NCI-H774 (cell line): ENCODE results near the gene ZNF580.

Source experiments
- DNase-seq: peaks from one replicate; lab custom pipeline; 2025; lab: John Stamatoyannopoulos, UW

ZNF580 gene

DNA sequence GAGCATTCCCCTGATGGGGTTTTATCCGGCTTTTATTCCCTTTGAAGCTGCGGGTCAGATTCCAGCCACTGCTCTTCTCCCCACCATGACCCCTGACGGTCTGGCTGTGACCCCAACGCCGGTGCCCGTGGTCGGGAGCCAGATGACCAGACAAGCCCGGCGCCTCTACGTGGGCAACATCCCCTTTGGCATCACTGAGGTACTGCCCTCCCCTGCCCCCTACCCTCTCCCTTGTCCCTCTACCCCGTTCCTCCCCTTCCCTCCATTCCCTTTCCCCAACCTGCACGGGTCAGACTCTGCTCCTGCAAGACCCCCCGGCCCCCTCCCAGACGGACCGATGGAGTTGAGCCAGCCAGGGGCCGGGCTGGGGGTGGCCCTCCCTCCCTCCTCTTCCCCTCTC lies 20.2 kb downstream of the ZNF580 start:
- no peak for DNase-seq

DNA sequence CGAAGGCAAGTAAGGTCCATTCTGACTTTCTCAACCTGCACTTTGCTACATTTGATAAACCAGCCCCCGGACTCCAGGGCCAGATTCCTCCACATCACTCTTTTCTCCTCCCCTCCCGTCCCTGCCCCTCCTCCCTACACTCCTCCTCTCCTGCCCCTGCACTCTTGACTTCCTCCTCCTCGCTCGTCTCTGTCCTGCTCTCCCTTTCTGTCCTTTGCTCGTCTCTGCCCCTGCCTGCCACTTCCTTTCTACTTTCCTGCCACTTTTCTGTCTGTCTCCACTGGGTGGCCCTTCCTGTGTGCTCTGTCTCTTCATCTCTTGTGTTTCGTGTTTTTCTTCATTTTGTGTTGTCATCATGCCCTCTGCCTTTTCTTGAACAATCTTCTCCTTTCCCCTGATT lies 21.0 kb downstream of the ZNF580 start:
- DNase-seq = no peak

DNA sequence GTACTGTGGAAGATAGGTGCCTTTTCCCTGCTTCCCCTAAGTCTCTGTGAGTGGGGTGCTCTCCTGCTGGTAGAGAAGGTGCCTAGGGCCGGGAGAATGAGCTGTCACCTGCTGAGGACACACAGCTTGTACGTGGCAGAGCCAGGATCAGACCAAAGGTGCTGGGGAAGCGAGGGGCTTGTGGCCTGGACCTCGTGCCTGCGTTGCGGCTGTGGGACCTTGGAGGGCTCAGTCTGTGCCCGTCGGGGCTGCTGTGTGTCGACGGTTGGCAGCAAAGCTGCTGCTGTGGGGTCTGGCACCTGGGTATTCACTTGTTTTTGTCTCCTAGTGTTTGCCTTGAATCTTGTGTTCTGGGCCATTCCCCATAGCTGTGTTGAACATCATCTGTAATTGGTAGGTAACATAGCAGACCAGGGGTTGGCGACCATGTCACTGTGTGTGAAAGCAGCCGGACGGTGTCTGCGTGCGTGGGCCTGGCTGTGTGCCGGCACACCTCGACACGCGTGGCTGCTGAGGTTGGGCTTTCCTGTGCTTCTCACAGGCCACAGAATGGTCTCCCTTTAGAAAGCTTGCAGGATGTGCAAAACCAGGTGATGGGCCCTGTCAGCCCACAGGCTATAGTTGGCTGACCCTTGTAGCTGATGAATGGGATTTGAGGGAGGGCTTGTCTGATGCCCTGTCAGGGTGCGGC lies 23.2 kb downstream of the ZNF580 start:
- DNase-seq = no peak

DNA sequence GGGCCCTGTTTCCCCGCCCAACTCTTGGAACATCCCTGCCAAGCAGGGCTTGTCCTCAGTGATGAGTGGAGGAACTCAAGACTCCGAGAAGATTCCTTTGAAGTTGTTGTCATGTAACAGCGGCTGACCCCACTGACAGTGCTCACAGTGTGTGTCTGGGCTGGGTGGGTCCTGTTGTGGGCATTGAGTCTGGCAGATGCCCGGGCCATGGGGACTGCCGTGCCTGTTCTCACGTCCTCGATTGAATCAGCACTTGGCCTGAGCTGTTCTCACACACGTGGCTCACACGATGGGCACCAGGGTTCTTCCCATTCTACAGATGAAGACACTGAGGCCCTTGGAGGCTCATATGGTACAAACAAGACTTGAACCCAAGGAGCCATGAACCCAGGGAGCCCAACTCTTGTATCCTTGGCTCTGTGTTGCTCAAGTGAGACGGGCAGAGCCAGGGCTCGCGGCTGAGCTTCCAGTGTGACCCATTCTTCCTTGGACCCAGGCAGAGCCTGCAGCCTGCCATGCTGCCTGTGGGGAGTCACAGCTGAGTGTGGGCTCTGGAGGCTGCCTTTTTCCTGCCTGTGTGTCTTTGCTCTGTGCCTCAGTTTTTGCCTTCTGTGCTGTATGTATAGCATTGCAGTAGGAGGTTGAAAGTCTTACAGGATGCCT lies 25.7 kb downstream of the ZNF580 start:
- no peak for DNase-seq

DNA sequence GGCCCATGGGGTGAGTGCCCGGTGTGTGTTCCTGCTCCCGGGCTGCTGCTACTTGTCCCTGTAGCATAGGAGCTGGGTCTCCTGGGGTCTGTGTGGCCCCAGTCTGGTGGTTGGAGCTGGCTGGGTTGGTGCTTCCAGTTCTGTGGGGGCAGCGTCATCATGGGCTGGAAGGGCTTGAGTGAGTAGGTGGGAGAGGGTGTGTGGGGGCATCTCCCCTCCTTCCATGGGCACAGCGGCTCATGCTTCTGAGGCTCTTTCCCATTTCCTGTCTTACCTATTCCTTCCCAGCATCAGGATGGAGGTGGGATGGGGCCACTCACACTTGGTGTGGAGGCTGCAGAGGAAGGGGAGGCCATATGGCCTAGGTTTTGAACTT lies 26.2 kb downstream of the ZNF580 start:
- DNase-seq = no peak

DNA sequence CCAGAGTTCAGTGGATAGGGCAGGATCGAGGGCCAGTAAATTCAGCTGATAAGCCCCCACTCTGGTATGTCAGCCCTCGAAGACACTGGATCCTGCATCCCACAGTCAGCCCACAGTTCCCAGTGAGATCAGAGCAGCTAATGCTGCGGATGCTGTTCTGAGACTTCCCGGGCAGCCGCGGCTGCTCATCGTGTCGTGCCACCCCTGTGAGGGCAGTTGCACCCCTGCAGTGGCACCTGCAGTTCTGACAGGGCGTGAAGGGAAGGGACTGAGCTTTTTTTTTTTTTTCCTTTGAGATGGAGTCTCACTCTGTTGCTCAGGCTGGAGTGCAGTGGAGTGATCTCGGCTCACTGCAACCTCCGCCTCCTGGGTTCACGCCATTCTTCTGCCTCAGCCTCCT lies 26.7 kb downstream of the ZNF580 start:
- no peak for DNase-seq

DNA sequence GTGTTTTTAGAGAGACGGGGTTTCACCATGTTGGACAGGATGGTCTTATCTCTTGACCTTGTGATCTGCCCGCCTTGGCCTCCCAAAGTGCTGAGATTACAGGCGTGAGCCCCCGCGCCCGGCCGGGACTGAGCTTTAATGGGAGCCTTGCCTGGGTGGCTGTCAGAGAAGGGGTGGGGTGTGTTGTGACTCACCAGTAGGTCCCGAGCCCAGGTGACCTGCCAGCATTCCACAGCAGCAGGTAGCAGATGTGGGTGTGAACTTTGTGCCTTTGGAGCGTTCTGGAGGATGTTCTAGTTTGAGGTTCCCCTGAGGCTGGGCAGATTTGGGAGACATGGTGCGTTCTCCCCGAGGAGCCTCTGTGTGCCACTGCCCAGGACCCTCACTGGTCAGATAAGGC lies 27.2 kb downstream of the ZNF580 start:
- DNase-seq = no peak

DNA sequence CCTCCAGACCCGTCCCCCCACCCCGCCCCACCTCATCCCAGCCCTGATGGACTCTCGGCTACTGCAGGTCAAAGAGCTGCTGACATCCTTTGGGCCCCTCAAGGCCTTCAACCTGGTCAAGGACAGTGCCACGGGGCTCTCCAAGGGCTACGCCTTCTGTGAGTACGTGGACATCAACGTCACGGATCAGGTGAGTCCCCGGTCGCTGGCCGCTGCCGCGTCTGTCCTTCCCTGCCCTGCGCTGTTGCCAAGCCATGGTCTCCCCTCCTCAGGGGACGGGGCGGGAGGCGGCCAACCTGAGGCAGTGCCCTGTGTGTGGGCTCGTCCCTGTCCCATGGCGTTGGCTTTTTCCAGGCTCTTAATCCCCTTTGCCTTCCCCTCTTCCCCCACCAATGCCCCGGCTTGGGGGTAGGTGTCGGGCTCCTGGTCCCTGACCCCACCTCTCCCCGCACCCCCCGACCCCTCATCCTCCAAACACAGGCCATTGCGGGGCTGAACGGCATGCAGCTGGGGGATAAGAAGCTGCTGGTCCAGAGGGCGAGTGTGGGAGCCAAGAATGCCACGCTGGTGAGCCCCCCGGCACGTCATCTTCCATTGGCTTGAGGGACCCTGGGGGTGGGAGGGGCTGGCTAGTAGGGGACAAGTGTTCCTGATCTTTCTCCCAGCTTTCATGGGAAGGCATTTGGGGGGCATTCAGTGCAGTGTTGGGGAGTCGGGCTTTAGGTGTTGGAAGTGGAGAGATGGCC lies 28.0 kb downstream of the ZNF580 start:
- no peak for DNase-seq

DNA sequence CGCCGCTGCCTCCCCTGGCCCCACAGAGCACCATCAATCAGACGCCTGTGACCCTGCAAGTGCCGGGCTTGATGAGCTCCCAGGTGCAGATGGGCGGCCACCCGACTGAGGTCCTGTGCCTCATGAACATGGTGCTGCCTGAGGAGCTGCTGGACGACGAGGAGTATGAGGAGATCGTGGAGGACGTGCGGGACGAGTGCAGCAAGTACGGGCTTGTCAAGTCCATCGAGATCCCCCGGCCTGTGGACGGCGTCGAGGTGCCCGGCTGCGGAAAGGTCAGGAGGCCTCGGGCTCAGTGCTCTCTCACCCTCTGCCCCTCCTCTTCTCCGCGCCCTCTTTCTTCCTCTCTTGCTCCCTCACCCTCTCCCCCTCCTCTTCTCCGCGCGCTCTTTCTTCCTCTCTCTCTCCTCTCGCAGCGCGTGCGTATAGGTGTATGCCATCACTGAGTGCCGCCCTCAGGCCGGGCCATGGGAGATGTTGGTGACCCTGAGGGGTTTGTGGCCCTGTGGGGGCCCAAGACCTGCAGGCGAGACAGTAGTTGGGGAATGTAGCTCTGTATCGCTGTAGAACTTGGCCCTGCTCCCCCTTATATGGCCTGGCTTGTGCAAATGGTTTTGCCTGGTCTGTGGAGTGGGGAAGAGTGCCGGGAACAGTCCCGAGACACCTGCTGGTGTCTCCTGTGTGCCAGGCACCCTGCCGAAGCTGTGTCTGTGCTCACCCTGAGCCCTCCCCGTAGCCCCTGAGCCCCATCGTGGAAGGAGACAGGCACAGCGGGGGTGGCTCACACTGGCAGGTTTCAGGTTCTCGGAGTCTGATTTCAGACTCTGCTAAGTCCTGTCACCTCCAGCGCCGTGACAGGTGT lies 28.8 kb downstream of the ZNF580 start:
- DNase-seq = no peak

DNA sequence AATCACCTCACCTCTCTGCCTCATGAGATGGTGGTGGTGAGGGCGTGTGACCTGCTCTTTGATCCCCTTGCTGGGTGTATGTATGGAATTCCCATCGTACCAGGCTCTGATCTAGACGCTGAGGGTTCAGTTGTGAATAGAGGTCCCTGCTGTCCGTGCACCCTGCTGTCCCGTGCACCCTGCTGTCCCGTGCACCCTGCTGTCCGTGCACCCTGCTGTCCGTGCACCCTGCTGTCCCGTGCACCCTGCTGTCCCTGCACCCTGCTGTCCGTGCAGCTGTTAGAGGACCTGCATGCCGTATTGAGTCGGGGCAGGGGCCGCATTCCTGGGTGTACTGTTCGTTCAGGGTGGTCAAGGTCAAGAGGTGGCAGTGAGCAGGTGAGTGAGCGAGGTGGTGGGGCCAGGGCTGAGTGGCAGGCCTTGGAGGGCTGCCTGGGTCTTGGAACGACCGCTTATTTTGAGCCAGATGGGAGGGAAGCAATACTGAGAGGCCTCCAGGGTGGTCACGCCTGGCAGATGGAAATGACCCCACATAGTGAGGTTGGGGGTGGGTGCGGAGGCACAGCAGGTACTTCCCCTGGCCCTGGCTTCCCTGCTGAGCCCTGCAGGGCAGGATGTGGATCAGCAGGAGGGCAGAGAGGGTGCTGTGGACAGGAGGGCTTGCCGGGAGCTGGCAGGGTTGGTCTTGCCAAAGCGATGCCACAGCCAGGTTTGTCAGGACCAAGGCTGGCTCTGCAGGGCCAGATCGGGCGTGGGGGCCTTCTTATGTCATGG lies 29.7 kb downstream of the ZNF580 start:
- DNase-seq = peak; percentile 39

DNA sequence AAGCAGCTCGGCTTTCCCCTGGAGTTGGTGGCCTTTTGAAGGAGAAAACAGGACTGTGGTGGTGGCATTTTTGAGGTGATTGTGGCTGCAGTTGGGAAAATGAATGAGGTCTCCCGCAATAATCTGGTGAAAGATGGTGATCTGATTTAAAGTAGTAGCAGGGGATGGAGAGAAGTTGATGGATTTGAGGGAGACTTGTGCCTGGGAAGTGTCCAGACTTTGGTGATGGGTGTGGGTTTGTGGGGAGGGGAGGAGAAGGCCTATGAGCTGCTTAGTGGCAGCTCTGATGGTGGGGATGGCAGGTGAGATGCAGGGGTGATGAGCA lies 30.2 kb downstream of the ZNF580 start:
- DNase-seq = no peak

DNA sequence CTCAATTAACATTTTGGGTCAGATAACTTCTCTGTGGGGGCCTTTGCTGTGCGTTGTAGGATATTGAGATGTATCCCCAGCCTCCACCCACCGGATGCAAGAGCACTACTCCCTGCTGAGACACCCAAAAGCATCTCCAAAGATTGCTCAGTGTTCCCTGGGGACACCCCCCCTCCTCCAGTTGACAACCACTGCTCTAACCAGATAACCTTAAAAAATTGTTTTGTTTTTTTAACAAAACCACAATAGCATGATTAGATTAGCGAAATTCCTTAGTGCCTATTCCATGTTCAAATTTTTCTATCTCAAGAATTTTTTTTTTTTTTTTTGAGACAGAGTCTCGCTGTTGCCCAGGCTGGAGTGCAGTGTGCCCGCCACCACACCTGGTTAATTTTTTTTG lies 31.6 kb downstream of the ZNF580 start:
- no peak for DNase-seq

DNA sequence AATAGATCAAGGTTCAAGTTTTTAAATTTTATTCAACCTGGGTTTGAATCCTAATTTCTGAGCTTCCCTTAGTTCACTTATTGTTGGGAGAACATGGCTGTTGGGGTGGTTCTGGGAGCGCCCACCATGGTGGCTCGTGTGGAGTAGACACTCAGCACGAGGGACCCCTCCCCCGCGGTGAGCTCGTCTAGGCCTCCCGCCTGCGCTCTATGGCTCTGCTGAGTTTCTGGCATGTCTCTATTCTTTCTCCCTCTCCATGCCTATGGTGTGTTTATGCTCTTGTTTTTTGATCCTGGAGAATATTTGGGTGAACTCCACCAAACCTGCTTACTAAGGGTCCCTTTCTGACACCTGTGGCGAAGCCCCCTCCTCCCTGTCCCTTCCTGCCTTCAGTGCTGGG lies 32.7 kb downstream of the ZNF580 start:
- DNase-seq = no peak

DNA sequence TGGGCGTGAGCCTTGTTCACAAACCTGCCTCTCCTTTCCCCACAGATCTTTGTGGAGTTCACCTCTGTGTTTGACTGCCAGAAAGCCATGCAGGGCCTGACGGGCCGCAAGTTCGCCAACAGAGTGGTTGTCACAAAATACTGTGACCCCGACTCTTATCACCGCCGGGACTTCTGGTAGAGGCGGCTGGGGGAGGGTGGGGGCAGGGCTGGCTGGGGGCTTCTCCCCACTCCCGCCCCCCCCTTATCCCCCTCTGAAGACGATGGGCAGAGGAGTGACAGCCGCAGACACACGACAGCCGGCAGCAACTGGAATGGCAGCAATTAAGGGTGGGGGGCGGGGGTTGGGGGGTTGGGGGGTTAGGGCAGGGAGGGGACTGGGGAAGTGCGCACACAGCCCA lies 33.1 kb downstream of the ZNF580 start:
- no peak for DNase-seq

DNA sequence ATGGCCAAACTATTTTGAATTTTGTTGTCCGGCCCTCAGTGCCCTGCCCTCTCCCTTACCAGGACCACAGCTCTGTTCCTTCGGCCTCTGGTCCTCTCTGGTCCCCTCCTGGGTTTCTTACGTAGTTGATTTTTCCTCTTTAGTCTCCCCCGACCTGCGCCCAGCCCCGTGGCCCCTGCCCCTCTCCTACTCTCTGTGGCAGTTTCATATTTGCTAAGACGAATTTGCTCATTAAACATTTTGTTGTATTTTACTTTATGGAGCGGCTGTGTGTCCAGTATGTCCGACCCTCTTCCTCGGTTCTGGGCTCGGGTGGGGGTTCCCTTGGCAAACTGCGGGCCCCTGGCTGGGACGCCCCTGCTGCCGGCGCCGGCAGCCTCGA lies 33.6 kb downstream of the ZNF580 start:
- DNase-seq = no peak

DNA sequence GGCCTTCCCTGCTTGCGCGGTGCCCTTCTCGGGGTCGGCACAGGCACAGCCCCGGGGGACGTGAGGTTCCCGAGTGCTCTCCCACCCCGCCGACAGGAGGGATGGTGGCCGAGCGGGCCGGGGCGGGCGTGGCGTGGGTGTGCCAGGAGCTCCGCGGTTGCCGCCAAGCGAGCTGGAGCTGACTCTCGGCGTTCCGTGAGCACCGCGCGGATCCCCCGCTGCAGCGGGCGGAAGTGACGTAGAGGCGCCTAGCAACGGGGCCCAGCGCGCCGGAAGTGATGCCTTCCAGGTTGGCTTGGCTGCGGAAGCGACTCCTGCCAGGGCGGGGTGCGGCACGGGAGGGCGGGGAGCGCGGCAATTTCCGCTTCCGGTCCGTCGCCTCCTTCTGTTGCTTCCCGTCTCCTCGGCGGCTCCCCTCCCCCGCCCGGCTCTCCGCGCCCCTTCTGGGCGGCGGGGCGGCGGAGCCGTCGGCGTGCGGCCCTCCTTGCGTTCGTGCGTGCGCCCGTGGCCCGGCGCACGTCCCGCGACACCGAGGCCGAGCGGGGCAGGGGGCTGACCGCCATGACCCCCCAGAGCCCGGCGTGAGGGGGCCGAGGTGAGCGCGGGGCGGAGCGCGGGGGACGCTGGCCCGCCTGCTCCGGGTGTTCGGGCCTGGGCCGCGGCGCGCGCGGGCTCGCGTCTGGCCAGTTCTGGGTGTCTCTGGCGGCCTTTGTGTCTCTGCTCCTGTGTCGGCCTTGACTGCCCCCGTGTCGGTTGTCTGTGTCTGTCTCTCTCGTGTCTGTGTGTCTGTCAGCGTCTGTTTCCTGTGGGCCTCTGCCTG lies 34.2 kb downstream of the ZNF580 start, which contains the start of gene EPN1:
Gene EPN1 (plus strand): TSS at position 386 of the 820 bp plus-strand sequence. CDS start 3,402 bp downstream, outside the sequence.
- DNase-seq = peak; percentile 97

DNA sequence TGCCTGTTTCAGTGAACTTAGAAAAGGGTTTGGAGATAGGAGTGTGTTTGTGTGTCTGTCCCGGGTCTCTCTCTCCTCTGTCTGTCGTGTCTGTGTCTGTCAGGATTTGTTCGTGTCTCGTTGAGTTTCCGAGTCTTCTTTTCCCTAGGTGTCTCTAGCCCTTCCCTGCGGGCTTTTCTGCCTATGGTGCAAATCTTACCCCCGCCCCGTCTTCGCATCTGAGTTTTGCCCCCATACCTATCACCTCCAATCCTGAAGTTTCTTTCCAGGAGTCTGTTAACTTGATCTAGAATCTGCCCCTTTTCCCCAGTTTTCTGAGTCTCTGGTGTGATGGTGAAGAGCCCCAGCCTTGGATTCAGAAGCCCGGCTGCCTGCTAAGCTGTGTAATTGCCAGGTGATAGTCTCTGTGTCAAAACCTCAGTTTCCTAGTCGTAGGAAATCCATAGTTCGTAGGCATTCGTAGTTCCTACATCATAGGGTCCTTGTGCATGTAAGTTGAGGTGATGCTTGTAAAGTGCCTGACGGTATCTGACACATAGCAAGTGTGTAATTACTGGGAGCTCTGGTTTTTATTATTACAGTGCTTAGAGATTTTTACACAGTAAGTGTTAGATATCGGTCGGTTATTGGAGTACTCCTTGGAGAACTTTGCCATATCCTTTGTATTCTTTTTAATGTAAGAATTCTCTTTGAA lies 35.0 kb downstream of the ZNF580 start:
- no peak for DNase-seq

DNA sequence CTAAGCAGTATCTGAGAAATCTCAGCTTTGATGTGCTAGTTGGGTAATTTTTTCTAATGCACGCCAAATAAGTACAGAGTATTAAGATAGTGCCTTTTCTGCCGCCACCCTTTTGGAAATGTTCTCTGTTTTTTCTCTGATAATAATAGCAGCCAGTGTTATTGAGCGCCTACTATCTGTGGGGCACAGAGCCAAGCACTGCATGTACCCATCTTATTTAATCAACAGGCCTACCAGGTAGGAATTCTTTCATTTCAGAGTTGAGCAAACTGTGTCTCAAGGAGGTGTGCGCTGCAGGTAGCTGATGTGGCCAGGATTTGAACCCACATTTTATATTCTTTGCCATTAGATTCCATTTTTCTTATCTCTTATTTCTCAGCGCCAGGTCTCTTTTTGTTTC lies 35.6 kb downstream of the ZNF580 start:
- no peak for DNase-seq

DNA sequence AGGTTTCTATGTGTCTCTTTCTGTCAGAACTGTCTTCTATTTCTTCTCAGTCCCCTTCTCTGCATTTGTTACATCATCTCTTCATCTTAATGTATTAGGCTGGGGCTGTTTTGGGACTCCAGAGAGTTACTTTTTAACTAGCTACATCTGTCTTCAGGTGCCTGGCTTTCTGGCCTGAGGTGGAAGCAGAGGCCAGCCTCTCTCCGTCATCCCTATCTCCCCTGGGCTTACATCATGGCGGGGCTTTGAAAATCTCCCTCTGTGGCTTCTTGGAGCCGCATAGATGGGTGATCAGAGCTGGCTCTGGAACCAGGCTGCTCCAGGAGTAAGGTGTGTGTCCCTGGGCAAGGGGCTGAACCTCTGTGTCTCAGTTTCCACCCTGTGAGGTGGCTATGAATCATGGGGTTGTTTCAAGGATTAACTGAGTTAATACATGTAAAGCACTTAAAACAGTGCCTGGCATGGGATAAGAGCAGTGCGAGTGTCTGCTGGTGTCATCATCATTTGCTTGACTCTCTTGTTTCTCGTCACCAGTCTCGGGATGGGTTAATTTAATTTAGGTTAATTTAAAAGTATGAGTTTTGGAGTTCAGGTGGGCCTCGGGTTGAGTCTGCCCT lies 36.2 kb downstream of the ZNF580 start:
- DNase-seq = no peak

DNA sequence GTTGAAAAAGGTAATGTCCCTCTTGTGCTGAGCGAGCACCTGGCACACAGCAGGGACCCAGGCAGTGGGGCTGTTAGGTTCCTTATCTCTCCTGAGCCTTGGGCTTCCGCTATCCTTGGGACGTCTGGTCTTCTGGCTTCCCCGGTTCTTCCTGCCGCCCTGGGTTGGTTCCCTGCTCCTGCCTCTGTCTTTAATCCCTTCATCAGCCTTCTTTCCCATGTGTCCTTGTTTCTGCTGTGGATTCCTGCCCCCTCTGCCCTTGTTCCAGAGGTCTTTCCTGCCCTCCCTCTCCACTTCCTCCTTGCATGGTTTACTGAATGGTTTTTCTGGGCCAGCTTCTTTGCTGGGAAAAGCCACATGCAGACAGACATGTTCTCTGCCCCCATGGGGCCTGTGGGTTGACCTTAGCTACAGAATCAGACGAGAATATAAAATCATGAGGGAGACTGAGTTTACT lies 36.8 kb downstream of the ZNF580 start:
- no peak for DNase-seq
